AG04450 (cell line): ENCODE measurements around the gene ZDBF2. TPM values are rescaled to one million over a fixed set of nuclear protein-coding genes. Genes with fewer than 3 reads are reported as not detected.

Experiments used
- CTCF ChIA-PET: fragments of 300-600, 350-600 bp; formaldehyde crosslinking; extraction: SDS; loops from one replicate; lab custom pipeline; 2022; ENCODE audit warnings: antibody characterized with exemption, inconsistent platforms; lab: Charles Lee
- POLR2A ChIA-PET: fragments of 350-600 bp; formaldehyde crosslinking; extraction: SDS; loops from one replicate; lab custom pipeline; 2021; ENCODE audit warnings: antibody characterized with exemption, inconsistent platforms; lab: Yijun Ruan, JAX
- DNase-seq: peaks from one replicate; pipeline ENCODE4 v3.0.0-alpha.2; 2011; ENCODE audit warnings: low read depth, low spot score
- H3K27ac ChIP-seq: one replicate; pipeline ENCODE4 v1.5.1; 2012; ENCODE audit warnings: low read depth, low read length, control low read depth
- H3K27me3 ChIP-seq: one replicate; pipeline ENCODE4 v1.6.0; 2012; ENCODE audit warnings: low read length; ENCODE audit not compliant: control insufficient read depth, insufficient read depth
- H3K4me3 ChIP-seq: 2 replicates; pipeline ENCODE4 v1.5.1; 2011; ENCODE audit warnings: mild to moderate bottlenecking, low read depth, low read length, control low read depth
- H3K9me3 ChIP-seq: 2 replicates; pipeline ENCODE4 v1.5.1; 2012; ENCODE audit warnings: low read length; ENCODE audit not compliant: control insufficient read depth, insufficient read depth
- polyA plus RNA-seq: library from polyadenylated mRNA; depleted of rRNA; stranded (reverse); fragments of >200 nt; gene quantifications from 2 replicates; pipeline ENCODE4 v1.2.3, GENCODE V29; 2011
- TF ChIP-seq, protein P1 (sequence below): IDR thresholded peaks from 2 replicates; pipeline ENCODE4 v1.5.1; 2011; ENCODE audit warnings: low read depth, low read length, control low read depth, inconsistent platforms

Gene ZDBF2
- polyA plus RNA-seq, 1 experiment, result 8.1 TPM

DNA sequence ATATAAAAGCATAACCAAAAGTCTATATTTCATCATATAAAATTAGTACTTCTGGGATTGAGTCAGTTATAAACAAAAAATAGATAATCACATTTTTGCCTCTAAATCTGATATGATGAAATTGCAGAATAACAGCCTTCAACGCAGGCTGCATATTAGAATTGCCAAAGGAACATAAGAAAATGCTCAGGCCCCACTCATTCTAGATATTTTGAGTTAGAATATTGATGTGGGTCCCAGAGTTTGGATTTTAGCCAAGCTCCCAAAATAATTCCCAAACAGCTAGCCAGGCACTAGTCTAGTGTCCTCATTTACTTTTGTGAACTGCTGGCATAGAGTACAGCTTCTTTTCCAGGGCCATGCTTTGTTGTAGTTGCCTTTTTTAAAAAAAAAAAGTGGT, 63.5 kb downstream of the ZDBF2 start:
- Histone ChIP-seq H3K4me3 (no peak overlapping the region), H3K27me3 (no peaks in the 10 kb centered on the region), H3K27ac (no peak overlapping the region), H3K9me3 (no peaks in the 10 kb centered on the region)
- DNase-seq, result no peak
- TF ChIP-seq, protein P1, sequence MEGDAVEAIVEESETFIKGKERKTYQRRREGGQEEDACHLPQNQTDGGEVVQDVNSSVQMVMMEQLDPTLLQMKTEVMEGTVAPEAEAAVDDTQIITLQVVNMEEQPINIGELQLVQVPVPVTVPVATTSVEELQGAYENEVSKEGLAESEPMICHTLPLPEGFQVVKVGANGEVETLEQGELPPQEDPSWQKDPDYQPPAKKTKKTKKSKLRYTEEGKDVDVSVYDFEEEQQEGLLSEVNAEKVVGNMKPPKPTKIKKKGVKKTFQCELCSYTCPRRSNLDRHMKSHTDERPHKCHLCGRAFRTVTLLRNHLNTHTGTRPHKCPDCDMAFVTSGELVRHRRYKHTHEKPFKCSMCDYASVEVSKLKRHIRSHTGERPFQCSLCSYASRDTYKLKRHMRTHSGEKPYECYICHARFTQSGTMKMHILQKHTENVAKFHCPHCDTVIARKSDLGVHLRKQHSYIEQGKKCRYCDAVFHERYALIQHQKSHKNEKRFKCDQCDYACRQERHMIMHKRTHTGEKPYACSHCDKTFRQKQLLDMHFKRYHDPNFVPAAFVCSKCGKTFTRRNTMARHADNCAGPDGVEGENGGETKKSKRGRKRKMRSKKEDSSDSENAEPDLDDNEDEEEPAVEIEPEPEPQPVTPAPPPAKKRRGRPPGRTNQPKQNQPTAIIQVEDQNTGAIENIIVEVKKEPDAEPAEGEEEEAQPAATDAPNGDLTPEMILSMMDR, result no peak
- POLR2A ChIA-PET, result no interaction called here
- CTCF ChIA-PET, result no interaction called here

DNA sequence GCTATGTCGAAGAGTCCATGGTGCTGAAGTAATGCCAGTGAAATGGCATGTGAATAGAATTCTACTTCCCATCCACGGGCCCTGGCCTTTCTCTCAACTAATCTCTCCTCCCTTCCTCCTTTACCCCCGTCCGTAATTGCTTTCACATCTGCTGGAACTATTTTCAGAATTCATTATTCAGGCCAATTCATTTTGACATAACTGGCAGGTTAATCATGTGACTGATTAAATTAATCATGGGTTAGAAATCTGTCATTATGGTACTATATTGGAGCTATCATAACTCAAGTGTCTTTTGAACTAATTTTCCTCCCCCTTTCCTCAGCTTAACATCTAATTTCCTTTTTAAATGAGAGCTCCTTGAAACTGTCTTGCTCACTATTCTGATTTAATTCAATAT, 66.9 kb downstream of the ZDBF2 start:
- ChIA-PET POLR2A (no interaction called here), CTCF (no interaction called here)
- DNase-seq, result no peak
- Histone ChIP-seq H3K27me3 (no peaks in the 10 kb centered on the region), H3K27ac (no peak overlapping the region), H3K4me3 (no peak overlapping the region), H3K9me3 (no peaks in the 10 kb centered on the region)
- TF ChIP-seq, protein P1, result no peak

DNA sequence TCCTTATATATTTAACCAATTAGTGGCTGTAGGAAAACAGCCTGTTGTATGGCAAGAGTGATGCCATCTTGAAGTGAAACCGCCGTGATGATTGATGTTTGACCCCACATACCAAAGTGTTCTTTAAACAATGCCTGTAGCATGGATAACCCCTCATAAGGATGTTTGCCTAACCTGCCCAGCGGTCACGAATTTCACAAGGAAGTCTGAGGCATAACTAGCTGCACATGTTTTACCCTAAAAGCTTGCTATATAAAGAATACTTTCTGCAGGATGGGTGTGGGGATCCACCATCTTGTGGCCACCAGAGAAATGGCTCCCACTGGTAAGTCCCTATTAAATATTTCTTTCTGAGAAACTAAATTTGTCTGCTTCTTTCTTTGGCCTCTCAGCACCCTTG, 68.7 kb downstream of the ZDBF2 start:
- ChIA-PET POLR2A (no interaction called here), CTCF (no interaction called here)
- Histone ChIP-seq H3K27ac (no peak overlapping the region), H3K4me3 (no peak overlapping the region), H3K9me3 (no peaks in the 10 kb centered on the region), H3K27me3 (no peaks in the 10 kb centered on the region)
- TF ChIP-seq, protein P1, result no peak
- no peak for DNase-seq

DNA sequence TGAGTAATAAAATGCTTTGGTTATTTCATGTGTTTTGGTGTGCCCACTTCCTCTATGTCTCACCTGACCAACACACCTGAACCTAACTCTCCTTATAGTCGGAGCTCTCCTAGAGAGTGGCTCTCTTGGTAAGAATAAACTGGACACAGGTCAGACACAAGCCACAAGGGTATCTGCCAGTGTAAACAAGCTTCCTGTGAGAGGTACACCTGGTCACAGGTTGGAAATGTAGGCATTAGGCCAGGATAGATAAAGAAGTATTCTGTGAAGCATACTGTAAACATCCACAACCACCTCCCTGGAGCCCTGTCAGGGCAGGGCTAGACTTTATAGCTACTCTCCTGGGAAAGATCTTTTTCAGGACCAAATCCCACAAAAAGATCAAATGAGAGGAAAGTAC, 69.4 kb downstream of the ZDBF2 start:
- ChIA-PET CTCF (no interaction called here), POLR2A (no interaction called here)
- H3K27me3 ChIP-seq, result no peaks in the 10 kb centered on the region
- no peak overlapping the region for H3K4me3 ChIP-seq
- DNase-seq, result no peak
- H3K9me3 ChIP-seq, result no peaks in the 10 kb centered on the region
- TF ChIP-seq, protein P1, result no peak
- H3K27ac ChIP-seq, result no peak overlapping the region

DNA sequence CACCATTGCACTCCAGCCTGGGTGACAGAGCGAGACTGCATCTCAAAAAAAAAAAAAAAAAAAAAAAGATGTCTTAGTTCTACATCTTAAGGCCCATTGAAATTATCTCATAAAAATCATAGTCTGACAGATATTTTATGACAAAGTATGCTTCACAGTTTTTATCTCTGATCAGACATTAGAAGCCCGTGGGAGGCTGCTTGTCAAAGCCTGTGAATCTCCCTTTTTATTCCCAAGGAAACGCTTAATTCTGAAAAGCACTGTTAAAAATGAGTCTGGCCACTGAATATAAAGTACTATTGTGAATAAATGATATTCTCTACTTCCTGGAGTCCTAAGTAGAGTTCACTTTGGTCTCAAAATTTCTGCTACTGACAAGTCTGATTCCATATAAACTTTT, 71.1 kb downstream of the ZDBF2 start:
- no peaks in the 10 kb centered on the region for H3K27me3 ChIP-seq
- H3K27ac ChIP-seq, result no peak overlapping the region
- TF ChIP-seq, protein P1, result no peak
- ChIA-PET POLR2A (no interaction called here), CTCF (no interaction called here)
- no peak overlapping the region for H3K4me3 ChIP-seq
- no peak for DNase-seq
- H3K9me3 ChIP-seq, result no peaks in the 10 kb centered on the region
